ENCODE measurements around the gene EEF2K.
A peak's percentile ranks its signal among the peaks of the same experiment; 100 is the strongest.
"Not testable (repeated sequence)": the region's sequence is repeated elsewhere in the genome, so short reads cannot be mapped to it uniquely, and the experiment has no call there.

Gene EEF2K

GRCh38 chr16:22292320-22292719, 86.2 kb downstream of the EEF2K start:
- DNase-seq (ENCODE audit: low read depth in 1 of 2, low spot score in 1 of 2) = no peak

- DNase-seq (ENCODE audit: low read depth in 1 of 2, low spot score in 1 of 2) = no peak
Observed at GRCh38 chr16:22293137-22294106, 87.3 kb downstream of the EEF2K start.

- DNase-seq (ENCODE audit: low read depth in 1 of 2, low spot score in 1 of 2) = no peak
Observed at GRCh38 chr16:22296225-22297113, 90.4 kb downstream of the EEF2K start.

- peak; percentile 99 to 100 for DNase-seq (ENCODE audit: low read depth in 1 of 2, low spot score in 1 of 2)
Observed at GRCh38 chr16:22297114-22297870, 91.2 kb downstream of the EEF2K start, which contains the start of gene POLR3E. Gene POLR3E (plus strand): TSS chr16:22297409. CDS start chr16:22302969, 5,560 bp downstream.

GRCh38 chr16:22297871-22298733, 92.0 kb downstream of the EEF2K start:
- peak in 1 of 2 donors; percentile 54 for DNase-seq (ENCODE audit: low read depth in 1 of 2, low spot score in 1 of 2)

- no peak for DNase-seq (ENCODE audit: low read depth in 1 of 2, low spot score in 1 of 2)
Observed at GRCh38 chr16:22299036-22299435, 93.0 kb downstream of the EEF2K start.

- DNase-seq (ENCODE audit: low read depth in 1 of 2, low spot score in 1 of 2) = no peak
Observed at GRCh38 chr16:22300427-22301071, 94.5 kb downstream of the EEF2K start.

- not testable (repeated sequence) for DNase-seq (ENCODE audit: low read depth in 1 of 2, low spot score in 1 of 2)
Observed at GRCh38 chr16:22301423-22301822, 95.3 kb downstream of the EEF2K start.

GRCh38 chr16:22302776-22303363, 96.8 kb downstream of the EEF2K start:
- no peak for DNase-seq (ENCODE audit: low read depth in 1 of 2, low spot score in 1 of 2)

GRCh38 chr16:22304411-22304810, 98.3 kb downstream of the EEF2K start:
- DNase-seq (ENCODE audit: low read depth in 1 of 2, low spot score in 1 of 2) = no peak

- DNase-seq (ENCODE audit: low read depth in 1 of 2, low spot score in 1 of 2) = no peak
Observed at GRCh38 chr16:22306788-22307187, 100.7 kb downstream of the EEF2K start.

GRCh38 chr16:22307838-22308237, 101.8 kb downstream of the EEF2K start:
- no peak for DNase-seq (ENCODE audit: low read depth in 1 of 2, low spot score in 1 of 2)

- DNase-seq (ENCODE audit: low read depth in 1 of 2, low spot score in 1 of 2) = no peak
Observed at GRCh38 chr16:22308824-22309520, 102.9 kb downstream of the EEF2K start.

GRCh38 chr16:22311520-22311919, 105.4 kb downstream of the EEF2K start:
- DNase-seq (ENCODE audit: low read depth in 1 of 2, low spot score in 1 of 2) = no peak

- DNase-seq (ENCODE audit: low read depth in 1 of 2, low spot score in 1 of 2) = no peak
Observed at GRCh38 chr16:22312897-22313781, 107.1 kb downstream of the EEF2K start.

GRCh38 chr16:22313876-22314470, 107.9 kb downstream of the EEF2K start:
- no peak for DNase-seq (ENCODE audit: low read depth in 1 of 2, low spot score in 1 of 2)
